HepG2 (cell line): Measurements from ENCODE around the gene CFAP43. TPM values are rescaled to one million over a fixed set of nuclear protein-coding genes. Genes with fewer than 3 reads are reported as not detected.
A peak's percentile ranks its signal among the peaks of the same experiment; 100 is the strongest.

ENCODE experiments used
- DR1 ChIP-seq: sonication (generic); formaldehyde crosslinking; IDR thresholded peaks from 2 replicates; pipeline ENCODE4 v1.8.0; 2021; ENCODE audit warnings: mild to moderate bottlenecking, missing genetic modification reagents, inconsistent platforms
- EP300 ChIP-seq, 3 experiments: sonication (generic) in 1 of 3; formaldehyde crosslinking in 1 of 3; IDR thresholded peaks; 2 replicates each; pipeline versions ENCODE4 v1.5.1 to v1.6.1; 2011 to 2020; ENCODE audit warnings: low read depth in 2 of 3, low read length in 2 of 3, borderline replicate concordance in 1 of 3, improper control_type of control experiment in 1 of 3, mild to moderate bottlenecking in 1 of 3, missing genetic modification reagents in 1 of 3, moderate library complexity in 1 of 3
- IRF2 ChIP-seq: IDR thresholded peaks from 2 replicates; pipeline ENCODE4 v1.6.1; 2018; ENCODE audit warnings: missing genetic modification reagents, missing compliant biosample characterization
- KDM3A ChIP-seq: IDR thresholded peaks from 2 replicates; pipeline ENCODE4 v1.6.1; 2018; ENCODE audit warnings: low read depth, missing compliant biosample characterization
- PHB2 ChIP-seq: fragments of 450-650 bp; IDR thresholded peaks from 2 replicates; pipeline ENCODE4 v1.6.1; 2018; ENCODE audit not compliant: partially characterized antibody
- POLR2AphosphoS2 ChIP-seq: IDR thresholded peaks from 2 replicates; pipeline ENCODE4 v1.6.1; 2011; ENCODE audit warnings: low read depth, low read length, improper control_type of control experiment
- TGIF2 ChIP-seq: IDR thresholded peaks from 2 replicates; pipeline ENCODE4 v1.6.1; 2016; ENCODE audit warnings: control low read depth, missing compliant biosample characterization
- ZFP90 ChIP-seq: sonication (generic); formaldehyde crosslinking; IDR thresholded peaks from 2 replicates; pipeline ENCODE4 v1.8.0; 2022; ENCODE audit warnings: missing genetic modification reagents, mild to moderate bottlenecking, inconsistent platforms, borderline replicate concordance
- ZKSCAN8 ChIP-seq: IDR thresholded peaks from 2 replicates; pipeline ENCODE4 v1.6.1; 2016; ENCODE audit warnings: borderline replicate concordance, missing genetic modification reagents, missing compliant biosample characterization
- ZNF121 ChIP-seq: sonication (generic); formaldehyde crosslinking; IDR thresholded peaks from 2 replicates; pipeline ENCODE4 v1.5.0; 2020; ENCODE audit warnings: mild to moderate bottlenecking, missing genetic modification reagents
- ZNF160 ChIP-seq: sonication (generic); formaldehyde crosslinking; IDR thresholded peaks from 2 replicates; pipeline ENCODE4 v1.8.0; 2022; ENCODE audit warnings: mild to moderate bottlenecking, inconsistent platforms, missing genetic modification reagents
- ZNF331 ChIP-seq: sonication (generic); formaldehyde crosslinking; IDR thresholded peaks from 2 replicates; pipeline ENCODE4 v1.4.0; 2020; ENCODE audit warnings: missing genetic modification reagents
- ZNF350 ChIP-seq: sonication (generic); formaldehyde crosslinking; IDR thresholded peaks from 2 replicates; pipeline ENCODE4 v1.4.0; 2020; ENCODE audit warnings: mild to moderate bottlenecking, low read depth, missing genetic modification reagents, borderline replicate concordance
- polyA plus RNA-seq, 8 experiments: library from polyadenylated mRNA; depleted of rRNA in 3 of 8; stranded (reverse) in 7 of 8; unstranded in 1 of 8; fragments of >200 nt; fragmentation: Illumina TruSeq in 4 of 8; extraction: Trizol in 4 of 8; gene quantifications; 2 replicates each; pipeline versions ENCODE4 v1.2.1 to v1.2.3, GENCODE V29; 2011 to 2016; ENCODE audit warnings: low read depth in 4 of 8, missing spikeins in 1 of 8, mixed read lengths in 1 of 8; ENCODE audit not compliant: insufficient read depth in 1 of 8
- total RNA-seq, 5 experiments: library from RNA; depleted of rRNA; stranded (reverse); fragments of >200 nt; fragmentation: Illumina TruSeq; extraction: Trizol; gene quantifications; 2 replicates each; pipeline ENCODE4 v1.2.3, GENCODE V29; 2016; ENCODE audit warnings: low read depth in 1 of 5
- TF ChIP-seq, protein P1 (sequence below): sonication (generic); formaldehyde crosslinking; conservative IDR thresholded peaks from 2 replicates; pipeline ENCODE4 v1.4.0; 2020; ENCODE audit warnings: missing genetic modification reagents
- TF ChIP-seq, protein P2 (sequence below): sonication (generic); formaldehyde crosslinking; IDR thresholded peaks from 2 replicates; pipeline ENCODE4 v1.8.0; 2022; ENCODE audit warnings: mild to moderate bottlenecking, missing genetic modification reagents; ENCODE audit not compliant: insufficient replicate concordance
- TF ChIP-seq, protein P3 (sequence below), 2 experiments: fragments of 450-650 bp in 1 of 2; sonication (generic) in 1 of 2; formaldehyde crosslinking; IDR thresholded peaks; 2 replicates each; pipeline versions ENCODE4 v1.5.0 to v1.8.0; 2020 to 2022; ENCODE audit warnings: mild to moderate bottlenecking in 1 of 2, missing genetic modification reagents in 1 of 2
- TF ChIP-seq, protein P4 (sequence below): sonication (generic); formaldehyde crosslinking; IDR thresholded peaks from 2 replicates; pipeline ENCODE4 v1.8.1; 2023; ENCODE audit warnings: mild to moderate bottlenecking, inconsistent platforms, moderate library complexity, missing genetic modification reagents, borderline replicate concordance
- TF ChIP-seq, protein P5 (sequence below): sonication (generic); formaldehyde crosslinking; IDR thresholded peaks from 2 replicates; pipeline ENCODE4 v1.8.1; 2022; ENCODE audit warnings: mild to moderate bottlenecking, missing genetic modification reagents
- TF ChIP-seq, protein P6 (sequence below): sonication (generic); formaldehyde crosslinking; IDR thresholded peaks from 2 replicates; pipeline ENCODE4 v1.8.0; 2022; ENCODE audit warnings: missing genetic modification reagents, mild to moderate bottlenecking, moderate library complexity, borderline replicate concordance

The CFAP43 gene
- total and polyA plus RNA-seq, 2 of the 13 experiments (the other 11 are each of a cell fraction or from before 2014, with no cell fraction given): 0.24 to 0.38 TPM

DNA sequence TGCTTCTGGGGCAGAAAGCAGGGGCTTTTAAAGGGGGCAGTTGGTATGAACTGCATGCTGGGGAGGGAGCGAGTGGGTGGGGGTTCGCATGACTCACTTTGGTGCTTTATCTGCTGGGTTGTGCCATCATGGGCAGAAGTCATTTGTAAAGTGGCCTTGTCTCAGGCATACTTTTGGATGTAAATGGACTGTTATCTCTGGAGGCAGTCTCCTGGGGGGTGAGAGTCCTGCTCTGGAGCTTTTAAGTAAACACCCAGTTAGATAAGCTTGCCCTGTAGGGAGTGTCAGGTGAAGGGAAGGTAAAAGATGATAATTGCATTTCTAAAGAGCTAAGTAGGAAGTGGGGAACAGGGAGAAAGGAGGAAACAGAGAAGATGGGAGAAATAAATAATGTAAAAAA is 20.9 kb upstream of the CFAP43 start (continued):
- TF ChIP-seq PHB2 (no peak), ZKSCAN8 (CRISPR knock-in tag) (no peak), ZNF160 (0 out of 2 replicates have a peak, but pooled peaks have one; percentile 38), EP300 (IDR thresholded peaks at IDR 0.05; ENCODE audit: low read depth in 2 of 2, low read length in 2 of 2) (peak; percentile 50 to 98; a peak in 3 of 4 replicates), EP300 (CRISPR knock-in tag; IDR thresholded peaks at IDR 0.05; ENCODE audit: borderline replicate concordance) (peak; percentile 84), ZNF121 (0 out of 2 replicates have a peak, but pooled peaks have one; percentile 13), TGIF2 (CRISPR knock-in tag) (no peak), ZFP90 (CRISPR knock-in tag) (0 out of 2 replicates have a peak, but pooled peaks have one; percentile 41), KDM3A (CRISPR knock-in tag) (0 out of 2 replicates have a peak, but pooled peaks have one; percentile 22), ZNF350 (no peak), ZNF331 (CRISPR knock-in tag) (peak; percentile 38), POLR2AphosphoS2 (no peak), IRF2 (CRISPR knock-in tag) (peak; percentile 81; the same call in 1 of the 2 replicates), DR1 (no peak)
- TF ChIP-seq, protein P1, sequence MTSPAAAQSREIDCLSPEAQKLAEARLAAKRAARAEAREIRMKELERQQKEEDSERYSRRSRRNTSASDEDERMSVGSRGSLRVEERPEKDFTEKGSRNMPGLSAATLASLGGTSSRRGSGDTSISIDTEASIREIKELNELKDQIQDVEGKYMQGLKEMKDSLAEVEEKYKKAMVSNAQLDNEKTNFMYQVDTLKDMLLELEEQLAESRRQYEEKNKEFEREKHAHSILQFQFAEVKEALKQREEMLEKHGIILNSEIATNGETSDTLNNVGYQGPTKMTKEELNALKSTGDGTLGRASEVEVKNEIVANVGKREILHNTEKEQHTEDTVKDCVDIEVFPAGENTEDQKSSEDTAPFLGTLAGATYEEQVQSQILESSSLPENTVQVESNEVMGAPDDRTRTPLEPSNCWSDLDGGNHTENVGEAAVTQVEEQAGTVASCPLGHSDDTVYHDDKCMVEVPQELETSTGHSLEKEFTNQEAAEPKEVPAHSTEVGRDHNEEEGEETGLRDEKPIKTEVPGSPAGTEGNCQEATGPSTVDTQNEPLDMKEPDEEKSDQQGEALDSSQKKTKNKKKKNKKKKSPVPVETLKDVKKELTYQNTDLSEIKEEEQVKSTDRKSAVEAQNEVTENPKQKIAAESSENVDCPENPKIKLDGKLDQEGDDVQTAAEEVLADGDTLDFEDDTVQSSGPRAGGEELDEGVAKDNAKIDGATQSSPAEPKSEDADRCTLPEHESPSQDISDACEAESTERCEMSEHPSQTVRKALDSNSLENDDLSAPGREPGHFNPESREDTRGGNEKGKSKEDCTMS (CRISPR knock-in tag): no peak
- TF ChIP-seq, protein P2, sequence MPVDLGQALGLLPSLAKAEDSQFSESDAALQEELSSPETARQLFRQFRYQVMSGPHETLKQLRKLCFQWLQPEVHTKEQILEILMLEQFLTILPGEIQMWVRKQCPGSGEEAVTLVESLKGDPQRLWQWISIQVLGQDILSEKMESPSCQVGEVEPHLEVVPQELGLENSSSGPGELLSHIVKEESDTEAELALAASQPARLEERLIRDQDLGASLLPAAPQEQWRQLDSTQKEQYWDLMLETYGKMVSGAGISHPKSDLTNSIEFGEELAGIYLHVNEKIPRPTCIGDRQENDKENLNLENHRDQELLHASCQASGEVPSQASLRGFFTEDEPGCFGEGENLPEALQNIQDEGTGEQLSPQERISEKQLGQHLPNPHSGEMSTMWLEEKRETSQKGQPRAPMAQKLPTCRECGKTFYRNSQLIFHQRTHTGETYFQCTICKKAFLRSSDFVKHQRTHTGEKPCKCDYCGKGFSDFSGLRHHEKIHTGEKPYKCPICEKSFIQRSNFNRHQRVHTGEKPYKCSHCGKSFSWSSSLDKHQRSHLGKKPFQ: peak; percentile 73
- TF ChIP-seq, protein P3, sequence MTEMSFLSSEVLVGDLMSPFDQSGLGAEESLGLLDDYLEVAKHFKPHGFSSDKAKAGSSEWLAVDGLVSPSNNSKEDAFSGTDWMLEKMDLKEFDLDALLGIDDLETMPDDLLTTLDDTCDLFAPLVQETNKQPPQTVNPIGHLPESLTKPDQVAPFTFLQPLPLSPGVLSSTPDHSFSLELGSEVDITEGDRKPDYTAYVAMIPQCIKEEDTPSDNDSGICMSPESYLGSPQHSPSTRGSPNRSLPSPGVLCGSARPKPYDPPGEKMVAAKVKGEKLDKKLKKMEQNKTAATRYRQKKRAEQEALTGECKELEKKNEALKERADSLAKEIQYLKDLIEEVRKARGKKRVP (CRISPR knock-in tag; IDR thresholded peaks at IDR 0.05): no peak
- TF ChIP-seq, protein P4, sequence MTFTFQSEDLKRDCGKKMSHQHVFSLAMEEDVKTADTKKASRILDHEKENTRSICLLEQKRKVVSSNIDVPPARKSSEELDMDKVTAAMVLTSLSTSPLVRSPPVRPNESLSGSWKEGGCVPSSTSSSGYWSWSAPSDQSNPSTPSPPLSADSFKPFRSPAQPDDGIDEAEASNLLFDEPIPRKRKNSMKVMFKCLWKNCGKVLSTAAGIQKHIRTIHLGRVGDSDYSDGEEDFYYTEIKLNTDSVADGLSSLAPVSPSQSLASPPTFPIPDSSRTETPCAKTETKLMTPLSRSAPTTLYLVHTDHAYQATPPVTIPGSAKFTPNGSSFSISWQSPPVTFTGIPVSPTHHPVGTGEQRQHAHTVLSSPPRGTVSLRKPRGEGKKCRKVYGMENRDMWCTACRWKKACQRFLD (CRISPR knock-in tag): no peak
- TF ChIP-seq, protein P5, sequence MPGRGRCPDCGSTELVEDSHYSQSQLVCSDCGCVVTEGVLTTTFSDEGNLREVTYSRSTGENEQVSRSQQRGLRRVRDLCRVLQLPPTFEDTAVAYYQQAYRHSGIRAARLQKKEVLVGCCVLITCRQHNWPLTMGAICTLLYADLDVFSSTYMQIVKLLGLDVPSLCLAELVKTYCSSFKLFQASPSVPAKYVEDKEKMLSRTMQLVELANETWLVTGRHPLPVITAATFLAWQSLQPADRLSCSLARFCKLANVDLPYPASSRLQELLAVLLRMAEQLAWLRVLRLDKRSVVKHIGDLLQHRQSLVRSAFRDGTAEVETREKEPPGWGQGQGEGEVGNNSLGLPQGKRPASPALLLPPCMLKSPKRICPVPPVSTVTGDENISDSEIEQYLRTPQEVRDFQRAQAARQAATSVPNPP (CRISPR knock-in tag): no peak
- TF ChIP-seq, protein P6, sequence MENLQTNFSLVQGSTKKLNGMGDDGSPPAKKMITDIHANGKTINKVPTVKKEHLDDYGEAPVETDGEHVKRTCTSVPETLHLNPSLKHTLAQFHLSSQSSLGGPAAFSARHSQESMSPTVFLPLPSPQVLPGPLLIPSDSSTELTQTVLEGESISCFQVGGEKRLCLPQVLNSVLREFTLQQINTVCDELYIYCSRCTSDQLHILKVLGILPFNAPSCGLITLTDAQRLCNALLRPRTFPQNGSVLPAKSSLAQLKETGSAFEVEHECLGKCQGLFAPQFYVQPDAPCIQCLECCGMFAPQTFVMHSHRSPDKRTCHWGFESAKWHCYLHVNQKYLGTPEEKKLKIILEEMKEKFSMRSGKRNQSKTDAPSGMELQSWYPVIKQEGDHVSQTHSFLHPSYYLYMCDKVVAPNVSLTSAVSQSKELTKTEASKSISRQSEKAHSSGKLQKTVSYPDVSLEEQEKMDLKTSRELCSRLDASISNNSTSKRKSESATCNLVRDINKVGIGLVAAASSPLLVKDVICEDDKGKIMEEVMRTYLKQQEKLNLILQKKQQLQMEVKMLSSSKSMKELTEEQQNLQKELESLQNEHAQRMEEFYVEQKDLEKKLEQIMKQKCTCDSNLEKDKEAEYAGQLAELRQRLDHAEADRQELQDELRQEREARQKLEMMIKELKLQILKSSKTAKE (CRISPR knock-in tag): peak; percentile 71; the same call in 1 of the 2 replicates
